ENCODE data around the gene GRIP2.

GRCh38 chr3:14476583-14477265, 63.4 kb downstream of the GRIP2 start:
- TF ChIP-seq CTCF (IDR thresholded peaks at IDR 0.05; ENCODE audit: insufficient read depth, low read depth, low read length), result no peak
- TF ChIP-seq EZH2 (IDR thresholded peaks at IDR 0.05; ENCODE audit: insufficient read depth, low read length), result no peak

All from astrocyte (in vitro differentiated cells and primary cell).